22Rv1 (cell line): ENCODE results near the gene SPEF2.

Experiments used
- ZFX ChIP-seq: fragments of 450-650 bp; IDR thresholded peaks from 2 replicates; pipeline ENCODE4 v1.6.1; 2017; ENCODE audit warnings: antibody characterized with exemption, borderline replicate concordance
- TF ChIP-seq, protein P1 (sequence below): fragments of 450-650 bp; IDR thresholded peaks from 2 replicates; pipeline ENCODE4 v1.5.1; 2017; ENCODE audit warnings: mild to moderate bottlenecking

GRCh38 chr5:35626108-35626507 lies 8.4 kb downstream of the SPEF2 start:
- TF ChIP-seq, protein P1, sequence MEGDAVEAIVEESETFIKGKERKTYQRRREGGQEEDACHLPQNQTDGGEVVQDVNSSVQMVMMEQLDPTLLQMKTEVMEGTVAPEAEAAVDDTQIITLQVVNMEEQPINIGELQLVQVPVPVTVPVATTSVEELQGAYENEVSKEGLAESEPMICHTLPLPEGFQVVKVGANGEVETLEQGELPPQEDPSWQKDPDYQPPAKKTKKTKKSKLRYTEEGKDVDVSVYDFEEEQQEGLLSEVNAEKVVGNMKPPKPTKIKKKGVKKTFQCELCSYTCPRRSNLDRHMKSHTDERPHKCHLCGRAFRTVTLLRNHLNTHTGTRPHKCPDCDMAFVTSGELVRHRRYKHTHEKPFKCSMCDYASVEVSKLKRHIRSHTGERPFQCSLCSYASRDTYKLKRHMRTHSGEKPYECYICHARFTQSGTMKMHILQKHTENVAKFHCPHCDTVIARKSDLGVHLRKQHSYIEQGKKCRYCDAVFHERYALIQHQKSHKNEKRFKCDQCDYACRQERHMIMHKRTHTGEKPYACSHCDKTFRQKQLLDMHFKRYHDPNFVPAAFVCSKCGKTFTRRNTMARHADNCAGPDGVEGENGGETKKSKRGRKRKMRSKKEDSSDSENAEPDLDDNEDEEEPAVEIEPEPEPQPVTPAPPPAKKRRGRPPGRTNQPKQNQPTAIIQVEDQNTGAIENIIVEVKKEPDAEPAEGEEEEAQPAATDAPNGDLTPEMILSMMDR = no peak
- TF ChIP-seq ZFX = no peak
